Testis (tissue), 3 donors: Measurements from ENCODE around the gene SH3GL3. TPM values are rescaled to one million over a fixed set of nuclear protein-coding genes. Genes with fewer than 3 reads are reported as not detected.

Experiments
- DNase-seq: peaks from one replicate; pipeline ENCODE4 v3.0.0-alpha.2; 2019
- H3K27ac ChIP-seq, 2 donors: fragments of 200-600 bp; sonication (generic); one replicate each; pipeline ENCODE4 v1.5.1; 2019
- H3K27me3 ChIP-seq: fragments of 200-600 bp; sonication (generic); one replicate; pipeline ENCODE4 v1.5.1; 2019
- H3K36me3 ChIP-seq: fragments of 200-600 bp; sonication (generic); one replicate; pipeline ENCODE4 v1.5.1; 2017; ENCODE audit warnings: low read depth; ENCODE audit errors: missing control alignments
- H3K4me1 ChIP-seq: fragments of 200-600 bp; sonication (generic); one replicate; pipeline ENCODE4 v1.5.1; 2019
- H3K4me3 ChIP-seq, 2 donors: fragments of 200-600 bp; sonication (generic); one replicate each; pipeline ENCODE4 v1.5.1; 2017 to 2019
- H3K9me3 ChIP-seq: fragments of 200-600 bp; sonication (generic); one replicate; pipeline ENCODE4 v1.5.1; 2017
- CTCF ChIP-seq, 3 experiments: fragments of 450-650 bp in 2 of 3; fragments of 200-600 bp in 1 of 3; sonication (generic) in 1 of 3; IDR thresholded peaks; one replicate each; pipeline ENCODE4 v1.5.1; 2016 to 2019; ENCODE audit warnings: antibody characterized with exemption in 3 of 3, mild to moderate bottlenecking in 2 of 3, moderate library complexity in 1 of 3
- POLR2A ChIP-seq: fragments of 450-650 bp; IDR thresholded peaks from one replicate; pipeline ENCODE4 v1.6.1; 2017; ENCODE audit warnings: antibody characterized with exemption, mild to moderate bottlenecking, moderate library complexity
- WGBS, 2 donors: methylation state at CpG; one replicate each; pipeline ENCODE4 v1.1.5; 2018; 5-methylcytosine and 5-hydroxymethylcytosine counted together
- intact Hi-C: fragments of 100-400 bp; cut with DNase I; formaldehyde crosslinking; loops from one replicate; pipeline ENCODE4 v1.15.1; 2023; ENCODE audit warnings: low total_unique reads
- polyA plus RNA-seq: library from polyadenylated mRNA; stranded (reverse); fragments of 350-450 nt; fragmentation: Illumina TruSeq; extraction: RNeasy Lipid Tissue Mini Kit (QIAGEN cat#74804); gene quantifications from one replicate; pipeline ENCODE4 v1.2.3, GENCODE V29; 2014; ENCODE audit warnings: low read depth, low replicate concordance; ENCODE audit not compliant: insufficient read depth
- total RNA-seq, 2 donors: library from RNA; depleted of rRNA; stranded (reverse); fragments of >200 nt; gene quantifications; one replicate each; pipeline ENCODE4 v1.2.3, GENCODE V29; 2016

SH3GL3 gene
- total and polyA plus RNA-seq, 3 donors from 2014 or later = 36.3 to 135 (median 112) TPM

- 83 to 84% methylated on average over 4 of the region's 4 CpGs for WGBS, 2 donors
- H3K27ac ChIP-seq = no peak overlapping the region
- DNase-seq = no peak
- H3K27me3 ChIP-seq = no peaks in the 10 kb centered on the region
- no peaks in the 10 kb centered on the region for H3K9me3 ChIP-seq
- intact Hi-C loops = no loop called here
- no peaks in the 10 kb centered on the region for H3K36me3 ChIP-seq
- no peak for TF ChIP-seq CTCF (IDR thresholded peaks at IDR 0.05)
- TF ChIP-seq POLR2A = no peak
- no peaks in the 10 kb centered on the region for H3K4me1 ChIP-seq
- no peak overlapping the region for H3K4me3 ChIP-seq
Observed at GRCh38 chr15:83515164-83515563, 68.0 kb downstream of the SH3GL3 start.

DNA sequence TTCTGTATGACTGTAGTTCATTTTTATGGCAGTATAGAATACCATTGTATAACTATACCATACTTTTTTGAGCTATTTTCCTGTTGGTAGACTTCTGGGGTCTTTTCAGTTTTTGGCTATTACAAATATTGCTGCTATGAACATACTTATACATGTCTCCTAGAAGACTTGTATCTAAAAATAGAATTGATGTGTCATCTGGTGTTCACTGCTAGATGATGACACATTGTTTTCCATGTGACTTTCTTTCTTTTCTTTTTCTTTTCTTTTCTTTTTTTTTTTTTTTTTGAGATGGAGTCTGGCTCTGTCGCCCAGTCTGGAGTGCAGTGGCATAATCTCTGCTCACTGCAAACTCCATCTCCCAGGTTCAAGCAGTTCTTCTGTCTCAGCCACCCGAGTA lies 69.8 kb downstream of the SH3GL3 start:
- no peaks in the 10 kb centered on the region for H3K36me3 ChIP-seq
- H3K4me3 ChIP-seq = no peak overlapping the region
- no peak for DNase-seq
- no peak overlapping the region for H3K27ac ChIP-seq
- TF ChIP-seq POLR2A (no peak), CTCF (IDR thresholded peaks at IDR 0.05) (no peak)
- no peaks in the 10 kb centered on the region for H3K9me3 ChIP-seq
- H3K4me1 ChIP-seq = no peaks in the 10 kb centered on the region
- no peaks in the 10 kb centered on the region for H3K27me3 ChIP-seq
- intact Hi-C loops = no loop called here
- WGBS, 2 donors = 90 to 100% methylated on average over 2 of the region's 2 CpGs

GRCh38 chr15:83526319-83526718 lies 79.2 kb downstream of the SH3GL3 start:
- no peaks in the 10 kb centered on the region for H3K27me3 ChIP-seq
- no peak overlapping the region for H3K4me3 ChIP-seq
- no peaks in the 10 kb centered on the region for H3K9me3 ChIP-seq
- TF ChIP-seq POLR2A (no peak), CTCF (IDR thresholded peaks at IDR 0.05) (no peak)
- 89 to 91% methylated on average over 2 of the region's 2 CpGs for WGBS, 2 donors
- H3K4me1 ChIP-seq = no peaks in the 10 kb centered on the region
- intact Hi-C loops = no loop called here
- H3K36me3 ChIP-seq = no peaks in the 10 kb centered on the region
- no peak for DNase-seq
- no peak overlapping the region for H3K27ac ChIP-seq

- WGBS, 2 donors = 79 to 84% methylated on average over 4 of the region's 4 CpGs
- Histone ChIP-seq H3K4me3 (no peak overlapping the region), H3K36me3 (no peaks in the 10 kb centered on the region), H3K9me3 (no peaks in the 10 kb centered on the region), H3K4me1 (no peaks in the 10 kb centered on the region), H3K27me3 (no peaks in the 10 kb centered on the region), H3K27ac (no peak overlapping the region)
- no peak for TF ChIP-seq POLR2A
- TF ChIP-seq CTCF (IDR thresholded peaks at IDR 0.05) = no peak
- no peak for DNase-seq
- intact Hi-C loops = no loop called here
Observed at GRCh38 chr15:83533410-83533962, 86.3 kb downstream of the SH3GL3 start.

GRCh38 chr15:83537606-83538005 lies 90.5 kb downstream of the SH3GL3 start:
- intact Hi-C loops = no loop called here
- Histone ChIP-seq H3K36me3 (no peaks in the 10 kb centered on the region), H3K4me3 (no peak overlapping the region), H3K27me3 (no peaks in the 10 kb centered on the region), H3K4me1 (no peaks in the 10 kb centered on the region), H3K27ac (no peak overlapping the region), H3K9me3 (no peaks in the 10 kb centered on the region)
- WGBS, 2 donors = 93 to 98% methylated on average over 2 of the region's 2 CpGs
- DNase-seq = no peak
- no peak for TF ChIP-seq CTCF (IDR thresholded peaks at IDR 0.05)
- no peak for TF ChIP-seq POLR2A
